B cell (primary cell): ENCODE data around the gene ARMH3. TPM values are rescaled to one million over a fixed set of nuclear protein-coding genes. Genes with fewer than 3 reads are reported as not detected.
A peak's percentile ranks its signal among the peaks of the same experiment; 100 is the strongest.

Experiments
- ATAC-seq: fragments of 200-7000 bp; cut with Tn5 transposase; one replicate; pipeline ENCODE4 v1.10.0; 2021; ENCODE audit warnings: low read depth, mild to moderate bottlenecking, moderate number of reproducible peaks, moderate library complexity
- CTCF ChIA-PET: fragments of 350-600 bp; sonication (Branson Sonifier 250); formaldehyde crosslinking; loops from one replicate; lab custom pipeline; 2021; ENCODE audit warnings: antibody characterized with exemption, inconsistent platforms; lab: Charles Lee
- POLR2A ChIA-PET: fragments of 350-600 bp; sonication (Branson Sonifier 250); formaldehyde crosslinking; loops from one replicate; lab custom pipeline; 2021; ENCODE audit warnings: antibody characterized with exemption; lab: Charles Lee
- DNase-seq: peaks from one replicate; pipeline ENCODE4 v3.0.0; 2013
- H2AFZ ChIP-seq: 2 replicates; pipeline ENCODE4 v1.6.1; 2012; ENCODE audit warnings: mild to moderate bottlenecking, low read depth, low read length; ENCODE audit not compliant: insufficient read depth, poor library complexity, severe bottlenecking
- H3K27ac ChIP-seq, 2 donors: 1 replicate in 1 of 2; 2 replicates in 1 of 2; pipeline ENCODE4 v1.5.1; 2012 to 2013; ENCODE audit warnings: low read length in 2 of 2, mild to moderate bottlenecking in 2 of 2, moderate library complexity in 1 of 2
- H3K27me3 ChIP-seq, 4 experiments: fragments of 200-600 bp in 1 of 4; sonication (generic) in 1 of 4; replicated peaks in 1 of 4; 1 replicate in 2 of 4; 2 replicates in 2 of 4; pipeline versions ENCODE4 v1.6.1 to v1.7.0; 2013 to 2016; ENCODE audit warnings: low read length in 3 of 4, mild to moderate bottlenecking in 2 of 4, mixed read lengths in 1 of 4, moderate library complexity in 1 of 4; ENCODE audit not compliant: insufficient read depth in 4 of 4, control insufficient read depth in 3 of 4; ENCODE audit errors: control extremely low read depth in 1 of 4
- H3K36me3 ChIP-seq, 2 experiments: replicated peaks in 1 of 2; 1 replicate in 1 of 2; 2 replicates in 1 of 2; pipeline versions ENCODE4 v1.6.1 to v1.7.1; 2013; ENCODE audit warnings: low read length in 1 of 2; ENCODE audit not compliant: insufficient read depth in 2 of 2, control insufficient read depth in 1 of 2; ENCODE audit errors: control extremely low read depth in 1 of 2, extremely low read depth in 1 of 2
- H3K4me1 ChIP-seq, 2 donors: fragments of 200-600 bp in 1 of 2; sonication (generic) in 1 of 2; 1 replicate in 1 of 2; 2 replicates in 1 of 2; pipeline versions ENCODE4 v1.5.1 to v1.6.1; 2013 to 2017; ENCODE audit warnings: low read length in 2 of 2; ENCODE audit not compliant: control insufficient read depth in 2 of 2, insufficient read depth in 2 of 2
- H3K4me2 ChIP-seq: replicated peaks from 2 replicates; pipeline ENCODE3; 2012; ENCODE audit warnings: mild to moderate bottlenecking, low read depth, low read length; ENCODE audit not compliant: poor library complexity, severe bottlenecking
- H3K4me3 ChIP-seq, 5 experiments: fragments of 200-600 bp in 1 of 5; sonication (generic) in 1 of 5; 1 replicate in 3 of 5; 2 replicates in 2 of 5; pipeline versions ENCODE4 v1.5.1 to v1.7.0; 2011 to 2016; ENCODE audit warnings: low read length in 4 of 5, mild to moderate bottlenecking in 4 of 5, low read depth in 2 of 5, control low read depth in 1 of 5, moderate library complexity in 1 of 5; ENCODE audit not compliant: insufficient read depth in 1 of 5; ENCODE audit errors: control extremely low read depth in 1 of 5, extremely low read depth in 1 of 5
- H3K79me2 ChIP-seq: fragments of 200-600 bp; sonication (generic); one replicate; pipeline ENCODE4 v1.6.0; 2016; ENCODE audit warnings: low read length; ENCODE audit not compliant: control insufficient read depth, insufficient read depth
- H3K9ac ChIP-seq: fragments of 200-600 bp; sonication (generic); 2 replicates; pipeline ENCODE4 v1.6.1; 2017; ENCODE audit warnings: mild to moderate bottlenecking, low read length, moderate library complexity
- H3K9me3 ChIP-seq, 3 donors: one replicate each; pipeline versions ENCODE4 v1.6.1 to v1.7.1; 2013; ENCODE audit warnings: low read length in 2 of 3; ENCODE audit not compliant: control insufficient read depth in 2 of 3, insufficient read depth in 1 of 3; ENCODE audit errors: control extremely low read depth in 1 of 3
- H4K20me1 ChIP-seq: 2 replicates; pipeline ENCODE4 v1.6.0; 2012; ENCODE audit warnings: mild to moderate bottlenecking, low read length; ENCODE audit not compliant: insufficient read depth, control insufficient read depth, poor library complexity, severe bottlenecking
- H3K27ac Mint-ChIP-seq: one replicate; pipeline ENCODE4 v1.8.0; 2021; ENCODE audit warnings: mixed read lengths
- H3K27me3 Mint-ChIP-seq: one replicate; pipeline ENCODE4 v1.8.0; 2021; ENCODE audit warnings: mixed read lengths
- H3K4me1 Mint-ChIP-seq: one replicate; pipeline ENCODE4 v1.8.0; 2021; ENCODE audit warnings: mixed read lengths
- H3K4me3 Mint-ChIP-seq: one replicate; pipeline ENCODE4 v1.8.0; 2021; ENCODE audit warnings: mixed read lengths
- H3K9me3 Mint-ChIP-seq: one replicate; pipeline ENCODE4 v1.8.0; 2022; ENCODE audit warnings: mixed read lengths; ENCODE audit not compliant: insufficient read depth
- CTCF ChIP-seq: fragments of 200-600 bp; IDR thresholded peaks from one replicate; pipeline ENCODE4 v1.8.0; 2022; ENCODE audit warnings: antibody characterized with exemption, mild to moderate bottlenecking
- EZH2 ChIP-seq: IDR thresholded peaks from 2 replicates; pipeline ENCODE4 v1.6.1; 2012; ENCODE audit warnings: borderline replicate concordance, low read depth, mild to moderate bottlenecking, moderate library complexity, low read length; ENCODE audit not compliant: insufficient read depth, poor library complexity, severe bottlenecking
- WGBS: methylation state at CpG from one replicate; pipeline ENCODE4 v1.1.5; 2013; ENCODE audit warnings: missing lambda C conversion rate; ENCODE audit not compliant: insufficient coverage; 5-methylcytosine and 5-hydroxymethylcytosine counted together
- intact Hi-C: fragments of 100-400 bp; cut with micrococcal nuclease; formaldehyde crosslinking; loops from one replicate; pipeline ENCODE4 v1.10.0; 2022
- polyA plus RNA-seq: library from polyadenylated mRNA; depleted of rRNA; stranded (reverse); fragments of >200 nt; gene quantifications from 2 replicates; pipeline ENCODE4 v1.2.3, GENCODE V29; 2012
- total RNA-seq, 2 donors: library from RNA; stranded (reverse); fragments of 120-200 nt in 1 of 2; gene quantifications; 1 replicate in 1 of 2; 2 replicates in 1 of 2; pipeline versions ENCODE4 v1.2.3 to v1.2.4, GENCODE V29; 2013 to 2022

Gene ARMH3
- total and polyA plus RNA-seq, 2 donors (not counting 1 experiment from before 2014, with no cell fraction given) = 33.4 to 40.7 TPM

- peak overlapping the region; percentile 9 for H3K4me2 ChIP-seq
- H3K27me3 Mint-ChIP-seq = no peaks in the 10 kb centered on the region
- WGBS = no CpG with 5 or more reads among the region's 4 CpGs
- ATAC-seq = no peak
- no peak for TF ChIP-seq EZH2
- no peak for TF ChIP-seq CTCF
- peak overlapping the region; percentile 51 for H3K27ac Mint-ChIP-seq
- peak overlapping the region in 1 of 2 donors; percentile 30 for H3K27ac ChIP-seq
- H3K9ac ChIP-seq = no peak overlapping the region
- ChIA-PET POLR2A (interaction anchor here (0.6 kb wide), 1 partner anchor 59 kb away, joined by 4 read pairs; no protein-coding TSS in a partner anchor), CTCF (interaction anchor here (0.7 to 30.4 kb wide), 10 partner anchors 8 to 99 kb away, joined by 3 to 986 read pairs (median 4); partner anchors contain the start of gene KCNIP2)
- intact Hi-C loops = no loop called here
- no peaks in the 10 kb centered on the region for H3K9me3 Mint-ChIP-seq
- H3K36me3 ChIP-seq = peaks cover 4% of the 10 kb centered on the region in 2 experiments
- H3K4me1 Mint-ChIP-seq = peaks cover 59% of the 10 kb centered on the region
- H3K4me3 ChIP-seq = no peak overlapping the region
- peaks cover 53 to 70% of the 10 kb centered on the region in 2 donors for H3K4me1 ChIP-seq
- peak overlapping the region; percentile 10 for H2AFZ ChIP-seq
- H3K9me3 ChIP-seq = no peaks in the 10 kb centered on the region
- H3K4me3 Mint-ChIP-seq = peak overlapping the region; percentile 8
- H3K79me2 ChIP-seq = peaks cover 15% of the 10 kb centered on the region
- H3K27me3 ChIP-seq = no peaks in the 10 kb centered on the region
- no peaks in the 10 kb centered on the region for H4K20me1 ChIP-seq
- DNase-seq = no peak
Measured at GRCh38 chr10:101906586-101907183, 149.3 kb downstream of the ARMH3 start.

DNA sequence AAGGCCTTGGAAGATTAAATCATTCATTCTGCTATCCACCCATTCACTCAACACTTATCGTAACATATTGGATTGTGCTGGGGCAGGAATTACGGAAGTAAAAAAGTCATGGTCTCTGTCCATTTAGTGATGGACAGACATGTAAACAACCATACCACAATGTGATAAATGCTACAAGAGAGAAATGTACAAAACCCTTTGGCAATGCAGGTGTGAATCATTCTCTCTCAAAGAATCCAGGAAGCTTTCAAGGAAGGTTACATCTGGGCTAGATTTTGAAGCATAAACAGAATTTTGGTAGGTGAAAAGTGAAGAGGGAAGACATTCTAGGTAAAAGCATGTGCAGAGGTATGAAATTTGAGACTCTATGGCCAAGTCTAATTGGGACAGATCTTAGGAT lies 150.7 kb downstream of the ARMH3 start:
- no peak overlapping the region for H3K4me3 Mint-ChIP-seq
- Histone ChIP-seq H3K79me2 (peaks cover 18% of the 10 kb centered on the region), H3K27ac (no peak overlapping the region), H3K9ac (no peak overlapping the region), H3K4me2 (no peak overlapping the region), H3K9me3 (no peaks in the 10 kb centered on the region), H3K4me3 (no peak overlapping the region), H2AFZ (no peak overlapping the region), H3K36me3 (peaks cover 0 to 4% of the 10 kb centered on the region in 2 experiments), H3K27me3 (no peaks in the 10 kb centered on the region), H4K20me1 (no peaks in the 10 kb centered on the region), H3K4me1 (peaks cover 66 to 82% of the 10 kb centered on the region in 2 donors)
- H3K4me1 Mint-ChIP-seq = peaks cover 70% of the 10 kb centered on the region
- no peak for TF ChIP-seq EZH2
- TF ChIP-seq CTCF = no peak
- no peaks in the 10 kb centered on the region for H3K27me3 Mint-ChIP-seq
- CTCF ChIA-PET = interaction anchor here (3.4 to 30.4 kb wide), 3 partner anchors 16 to 100 kb away, joined by 14 to 986 read pairs (median 78); no protein-coding TSS in a partner anchor
- peak overlapping the region; percentile 22 for H3K27ac Mint-ChIP-seq
- POLR2A ChIA-PET = interaction anchor here (0.6 to 0.7 kb wide), 3 partner anchors 28 to 106 kb away, joined by 3 read pairs; no protein-coding TSS in a partner anchor
- H3K9me3 Mint-ChIP-seq = no peaks in the 10 kb centered on the region
- intact Hi-C loops = loop anchor here (2.0 kb wide), 1 partner anchor 68 kb away; no protein-coding TSS in a partner anchor
- DNase-seq (no peak), ATAC-seq (no peak)
- no CpG with 5 or more reads among the region's 2 CpGs for WGBS
